Immature natural killer cell (primary cell): Measurements from ENCODE around the gene CLK2. TPM values are rescaled to one million over a fixed set of nuclear protein-coding genes. Genes with fewer than 3 reads are reported as not detected.
"Not testable (repeated sequence)": the region's sequence is repeated elsewhere in the genome, so short reads cannot be mapped to it uniquely, and the experiment has no call there.

ENCODE experiments used
- DNase-seq, 3 donors: peaks; one replicate each; pipeline ENCODE4 v3.0.0; 2022; ENCODE audit warnings: mixed read lengths in 1 of 3
- H3K27ac Mint-ChIP-seq, 6 donors: one replicate each; pipeline ENCODE4 v1.8.0; 2020; ENCODE audit warnings: mixed read lengths in 6 of 6, mild to moderate bottlenecking in 5 of 6, inconsistent platforms in 4 of 6, moderate library complexity in 3 of 6
- H3K27me3 Mint-ChIP-seq, 3 donors: one replicate each; pipeline ENCODE4 v1.8.0; 2020 to 2021; ENCODE audit warnings: low read depth in 3 of 3, mild to moderate bottlenecking in 3 of 3, mixed read lengths in 3 of 3, moderate library complexity in 3 of 3, inconsistent platforms in 1 of 3
- H3K36me3 Mint-ChIP-seq, 3 donors: one replicate each; pipeline ENCODE4 v1.8.0; 2020; ENCODE audit warnings: mixed read lengths in 3 of 3, inconsistent platforms in 2 of 3, mild to moderate bottlenecking in 2 of 3
- H3K4me1 Mint-ChIP-seq, 2 donors: one replicate each; pipeline ENCODE4 v1.8.0; 2020; ENCODE audit warnings: inconsistent platforms in 2 of 2, mild to moderate bottlenecking in 2 of 2, mixed read lengths in 2 of 2, moderate library complexity in 1 of 2
- H3K4me3 Mint-ChIP-seq, 5 donors: one replicate each; pipeline ENCODE4 v1.8.0; 2020; ENCODE audit warnings: mild to moderate bottlenecking in 5 of 5, mixed read lengths in 5 of 5, inconsistent platforms in 3 of 5, moderate library complexity in 3 of 5
- H3K9me3 Mint-ChIP-seq, 6 donors: one replicate each; pipeline ENCODE4 v1.8.0; 2020; ENCODE audit warnings: mild to moderate bottlenecking in 6 of 6, mixed read lengths in 6 of 6, inconsistent platforms in 4 of 6, moderate library complexity in 3 of 6
- polyA plus RNA-seq, 3 donors: library from polyadenylated mRNA; unstranded; fragments of 300-500 nt; fragmentation: Illumina TruSeq; gene quantifications; one replicate each; pipeline ENCODE4 v1.2.3, GENCODE V29; 2021

CLK2 gene
- polyA plus RNA-seq, 3 donors from 2014 or later = 5.8 to 15.6 (median 6.2) TPM

GRCh38 chr1:155236451-155236850 is 36.9 kb downstream of the CLK2 start:
- no peak for DNase-seq
- H3K4me1 Mint-ChIP-seq = peaks cover 18 to 20% of the 10 kb centered on the region in 2 donors
- H3K27me3 Mint-ChIP-seq = peaks cover 0 to 2% (median 0%) of the 10 kb centered on the region in 3 donors
- peak overlapping the region in 1 of 6 donors; percentile 36 for H3K27ac Mint-ChIP-seq
- H3K36me3 Mint-ChIP-seq = peaks cover 9 to 26% (median 12%) of the 10 kb centered on the region in 3 donors
- no peak overlapping the region for H3K4me3 Mint-ChIP-seq
- no peaks in the 10 kb centered on the region for H3K9me3 Mint-ChIP-seq

- peaks cover 9 to 26% (median 12%) of the 10 kb centered on the region in 3 donors for H3K36me3 Mint-ChIP-seq
- not testable (repeated sequence) for H3K27ac Mint-ChIP-seq, H3K4me1 Mint-ChIP-seq, H3K4me3 Mint-ChIP-seq, H3K9me3 Mint-ChIP-seq, DNase-seq, H3K27me3 Mint-ChIP-seq
Measured at GRCh38 chr1:155235375-155235774, 37.9 kb downstream of the CLK2 start.

- not testable (repeated sequence) for H3K27ac Mint-ChIP-seq, H3K4me1 Mint-ChIP-seq, H3K9me3 Mint-ChIP-seq, DNase-seq, H3K27me3 Mint-ChIP-seq, H3K4me3 Mint-ChIP-seq
- peaks cover 9 to 22% (median 12%) of the 10 kb centered on the region in 3 donors for H3K36me3 Mint-ChIP-seq
Measured at GRCh38 chr1:155233502-155233901, 39.8 kb downstream of the CLK2 start.

- H3K36me3 Mint-ChIP-seq = peaks cover 9 to 17% (median 12%) of the 10 kb centered on the region in 3 donors
- H3K27ac Mint-ChIP-seq, H3K9me3 Mint-ChIP-seq, H3K4me1 Mint-ChIP-seq, H3K4me3 Mint-ChIP-seq, DNase-seq, H3K27me3 Mint-ChIP-seq: not testable (repeated sequence)
Measured at GRCh38 chr1:155232001-155232978, 41.0 kb downstream of the CLK2 start.

- DNase-seq, H3K36me3 Mint-ChIP-seq, H3K9me3 Mint-ChIP-seq, H3K4me3 Mint-ChIP-seq: not testable (repeated sequence)
- Mint-ChIP-seq H3K4me1 (peaks cover 18 to 20% of the 10 kb centered on the region in 2 donors), H3K27me3 (peaks cover 7 to 13% (median 10%) of the 10 kb centered on the region in 3 donors), H3K27ac (peak overlapping the region in 1 of 6 donors; percentile 5)
Measured at GRCh38 chr1:155231302-155231701, 42.0 kb downstream of the CLK2 start.

- H3K36me3 Mint-ChIP-seq = no peaks in the 10 kb centered on the region
- H3K4me3 Mint-ChIP-seq = peak overlapping the region; percentile 76 to 92 (median 87)
- peak overlapping the region; percentile 84 to 95 (median 92) for H3K27ac Mint-ChIP-seq
- DNase-seq = no peak
- H3K4me1 Mint-ChIP-seq = peaks cover 23 to 25% of the 10 kb centered on the region in 2 donors
- peaks cover 7 to 14% (median 12%) of the 10 kb centered on the region in 3 donors for H3K27me3 Mint-ChIP-seq
- no peaks in the 10 kb centered on the region for H3K9me3 Mint-ChIP-seq
Measured at GRCh38 chr1:155228096-155228427, 45.2 kb downstream of the CLK2 start.

GRCh38 chr1:155227261-155228095 is 45.8 kb downstream of the CLK2 start:
- H3K27me3 Mint-ChIP-seq = peaks cover 7 to 14% (median 12%) of the 10 kb centered on the region in 3 donors
- peaks cover 23 to 25% of the 10 kb centered on the region in 2 donors for H3K4me1 Mint-ChIP-seq
- peak overlapping the region; percentile 84 to 95 (median 92) for H3K27ac Mint-ChIP-seq

GRCh38 chr1:155226910-155227260 is 46.4 kb downstream of the CLK2 start:
- H3K9me3 Mint-ChIP-seq = no peaks in the 10 kb centered on the region
- DNase-seq = peak in 1 of 3 donors; percentile 46
- peaks cover 23 to 25% of the 10 kb centered on the region in 2 donors for H3K4me1 Mint-ChIP-seq

More at GRCh38 chr1:155227261-155228095, 45.8 kb downstream of the CLK2 start:
- H3K36me3 Mint-ChIP-seq = no peaks in the 10 kb centered on the region
- H3K9me3 Mint-ChIP-seq = no peaks in the 10 kb centered on the region
- peak; percentile 98 to 99 (median 98) for DNase-seq
- peak overlapping the region; percentile 76 to 92 (median 87) for H3K4me3 Mint-ChIP-seq

GRCh38 chr1:155226188-155226909 is 47.0 kb downstream of the CLK2 start:
- Mint-ChIP-seq H3K9me3 (no peaks in the 10 kb centered on the region), H3K36me3 (no peaks in the 10 kb centered on the region), H3K27ac (peak overlapping the region; percentile 84 to 95 (median 92)), H3K4me3 (peak overlapping the region; percentile 76 to 92 (median 87)), H3K4me1 (peaks cover 23 to 25% of the 10 kb centered on the region in 2 donors), H3K27me3 (peaks cover 7 to 14% (median 12%) of the 10 kb centered on the region in 3 donors)
- DNase-seq = peak; percentile 79 to 80 (median 79)

More at GRCh38 chr1:155226910-155227260, 46.4 kb downstream of the CLK2 start:
- Mint-ChIP-seq H3K36me3 (no peaks in the 10 kb centered on the region), H3K4me3 (peak overlapping the region; percentile 76 to 92 (median 87)), H3K27me3 (peaks cover 7 to 14% (median 12%) of the 10 kb centered on the region in 3 donors), H3K27ac (peak overlapping the region; percentile 84 to 95 (median 92))

GRCh38 chr1:155225404-155225759 is 47.9 kb downstream of the CLK2 start:
- H3K9me3 Mint-ChIP-seq, DNase-seq, H3K36me3 Mint-ChIP-seq: not testable (repeated sequence)
- H3K4me3 Mint-ChIP-seq = peak overlapping the region in 1 of 5 donors; percentile 15
- H3K4me1 Mint-ChIP-seq = peaks cover 26 to 30% of the 10 kb centered on the region in 2 donors
- H3K27me3 Mint-ChIP-seq = peaks cover 7 to 14% (median 12%) of the 10 kb centered on the region in 3 donors
- peak overlapping the region in 4 of 6 donors; percentile 35 to 84 (median 44) for H3K27ac Mint-ChIP-seq

- H3K4me1 Mint-ChIP-seq = peaks cover 47 to 49% of the 10 kb centered on the region in 2 donors
- no peaks in the 10 kb centered on the region for H3K9me3 Mint-ChIP-seq
- no peak for DNase-seq
- H3K27ac Mint-ChIP-seq = no peak overlapping the region
- H3K4me3 Mint-ChIP-seq = no peak overlapping the region
- H3K27me3 Mint-ChIP-seq = peaks cover 10 to 18% (median 16%) of the 10 kb centered on the region in 3 donors
- H3K36me3 Mint-ChIP-seq = no peaks in the 10 kb centered on the region
Measured at GRCh38 chr1:155223047-155223446, 50.3 kb downstream of the CLK2 start.

GRCh38 chr1:155220211-155220965 is 52.9 kb downstream of the CLK2 start:
- Mint-ChIP-seq H3K4me3 (peak overlapping the region in 2 of 5 donors; percentile 72 to 79), H3K27ac (peak overlapping the region; percentile 88 to 98 (median 92)), H3K4me1 (peaks cover 24 to 29% of the 10 kb centered on the region in 2 donors)
- DNase-seq = peak in 2 of 3 donors; percentile 18 to 20
- not testable (repeated sequence) for H3K9me3 Mint-ChIP-seq, H3K27me3 Mint-ChIP-seq, H3K36me3 Mint-ChIP-seq
